ENCODE measurements around the gene DRICH1. TPM values are rescaled to one million over a fixed set of nuclear protein-coding genes. Genes with fewer than 3 reads are reported as not detected.

DRICH1 gene
- total and polyA plus RNA-seq, 2 of the 13 experiments (the other 11 are each of a cell fraction or from before 2014, with no cell fraction given): 0.22 to 0.66 TPM

DNA sequence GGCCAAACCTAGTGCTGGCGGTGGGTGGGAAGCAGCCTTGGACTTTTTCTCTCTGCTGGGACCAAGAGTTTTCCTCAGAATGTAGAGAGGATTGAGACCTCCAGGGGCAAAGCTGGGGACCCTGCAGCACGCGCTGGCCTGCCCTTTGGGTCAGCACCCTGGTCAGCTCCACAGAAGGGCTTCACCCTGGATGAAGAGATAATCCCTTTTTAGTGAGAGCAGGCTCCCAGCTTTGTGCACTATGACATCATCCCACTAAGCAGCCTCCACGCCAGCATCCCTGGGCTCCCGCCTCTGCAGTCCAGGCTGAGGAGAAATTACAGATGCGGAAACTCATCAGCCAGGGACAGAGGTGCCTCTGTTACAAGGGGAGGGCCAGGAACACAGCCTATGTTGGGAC, 23.5 kb downstream of the DRICH1 start (continued):
- TF ChIP-seq, protein P1, sequence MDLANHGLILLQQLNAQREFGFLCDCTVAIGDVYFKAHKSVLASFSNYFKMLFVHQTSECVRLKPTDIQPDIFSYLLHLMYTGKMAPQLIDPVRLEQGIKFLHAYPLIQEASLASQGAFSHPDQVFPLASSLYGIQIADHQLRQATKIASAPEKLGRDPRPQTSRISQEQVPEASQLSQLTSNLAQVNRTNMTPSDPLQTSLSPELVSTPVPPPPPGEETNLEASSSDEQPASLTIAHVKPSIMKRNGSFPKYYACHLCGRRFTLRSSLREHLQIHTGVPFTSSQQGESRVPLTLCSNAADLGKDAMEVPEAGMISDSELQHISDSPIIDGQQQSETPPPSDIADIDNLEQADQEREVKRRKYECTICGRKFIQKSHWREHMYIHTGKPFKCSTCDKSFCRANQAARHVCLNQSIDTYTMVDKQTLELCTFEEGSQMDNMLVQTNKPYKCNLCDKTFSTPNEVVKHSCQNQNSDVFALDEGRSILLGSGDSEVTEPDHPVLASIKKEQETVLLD (CRISPR knock-in tag; IDR thresholded peaks at IDR 0.05; ENCODE audit: low read depth): no peak
- TF ChIP-seq U2AF2 (IDR thresholded peaks at IDR 0.05; ENCODE audit: low read depth, low read length): no peak
- TF ChIP-seq ZNF3 (CRISPR knock-in tag; IDR thresholded peaks at IDR 0.05): no peak
- no peak for TF ChIP-seq JDP2 (CRISPR knock-in tag; IDR thresholded peaks at IDR 0.05; ENCODE audit: borderline replicate concordance)
- no peak for TF ChIP-seq NFRKB (IDR thresholded peaks at IDR 0.05)
- no peak for TF ChIP-seq ZKSCAN1 (IDR thresholded peaks at IDR 0.05; ENCODE audit: low read length)
- 0 out of 2 replicates have a peak, but pooled peaks have one; percentile 18 for TF ChIP-seq ZNF263 (CRISPR knock-in tag; IDR thresholded peaks at IDR 0.05)
- no peak for TF ChIP-seq JUND (CRISPR knock-in tag; IDR thresholded peaks at IDR 0.05)
- no peak for TF ChIP-seq ARID2 (CRISPR knock-in tag; IDR thresholded peaks at IDR 0.05; ENCODE audit: borderline replicate concordance)
- no peak for TF ChIP-seq ZHX2 (IDR thresholded peaks at IDR 0.05; ENCODE audit: low read depth)
- no peak for TF ChIP-seq ZHX2 (CRISPR knock-in tag; IDR thresholded peaks at IDR 0.05; ENCODE audit: borderline replicate concordance)
- no peak for TF ChIP-seq ZSCAN12 (CRISPR knock-in tag; IDR thresholded peaks at IDR 0.05)
- TF ChIP-seq ARID5B (CRISPR knock-in tag; IDR thresholded peaks at IDR 0.05): 0 out of 2 replicates have a peak, but pooled peaks have one; percentile 14
- no peak for TF ChIP-seq TCF12 (IDR thresholded peaks at IDR 0.05)
- no peak for TF ChIP-seq TCF12 (CRISPR knock-in tag; IDR thresholded peaks at IDR 0.05)
- TF ChIP-seq TBX2 (CRISPR knock-in tag; IDR thresholded peaks at IDR 0.05; ENCODE audit: borderline replicate concordance): no peak
- TF ChIP-seq, protein P2, sequence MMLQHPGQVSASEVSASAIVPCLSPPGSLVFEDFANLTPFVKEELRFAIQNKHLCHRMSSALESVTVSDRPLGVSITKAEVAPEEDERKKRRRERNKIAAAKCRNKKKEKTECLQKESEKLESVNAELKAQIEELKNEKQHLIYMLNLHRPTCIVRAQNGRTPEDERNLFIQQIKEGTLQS (CRISPR knock-in tag; IDR thresholded peaks at IDR 0.05): no peak
- no peak for TF ChIP-seq REL (CRISPR knock-in tag; conservative IDR thresholded peaks at IDR 0.05)
- TF ChIP-seq ZSCAN22 (CRISPR knock-in tag; IDR thresholded peaks at IDR 0.05): no peak
